GM18499 (cell line): Measurements from ENCODE around the gene NECTIN3.

Experiments used
- ATAC-seq: cut with Tn5 transposase; IDR thresholded peaks from one replicate; pipeline ENCODE4 v1.9.1; 2021; ENCODE audit warnings: moderate number of reproducible peaks; ENCODE audit not compliant: insufficient read depth, unreplicated experiment

NECTIN3 gene, protein sequence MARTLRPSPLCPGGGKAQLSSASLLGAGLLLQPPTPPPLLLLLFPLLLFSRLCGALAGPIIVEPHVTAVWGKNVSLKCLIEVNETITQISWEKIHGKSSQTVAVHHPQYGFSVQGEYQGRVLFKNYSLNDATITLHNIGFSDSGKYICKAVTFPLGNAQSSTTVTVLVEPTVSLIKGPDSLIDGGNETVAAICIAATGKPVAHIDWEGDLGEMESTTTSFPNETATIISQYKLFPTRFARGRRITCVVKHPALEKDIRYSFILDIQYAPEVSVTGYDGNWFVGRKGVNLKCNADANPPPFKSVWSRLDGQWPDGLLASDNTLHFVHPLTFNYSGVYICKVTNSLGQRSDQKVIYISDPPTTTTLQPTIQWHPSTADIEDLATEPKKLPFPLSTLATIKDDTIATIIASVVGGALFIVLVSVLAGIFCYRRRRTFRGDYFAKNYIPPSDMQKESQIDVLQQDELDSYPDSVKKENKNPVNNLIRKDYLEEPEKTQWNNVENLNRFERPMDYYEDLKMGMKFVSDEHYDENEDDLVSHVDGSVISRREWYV

DNA sequence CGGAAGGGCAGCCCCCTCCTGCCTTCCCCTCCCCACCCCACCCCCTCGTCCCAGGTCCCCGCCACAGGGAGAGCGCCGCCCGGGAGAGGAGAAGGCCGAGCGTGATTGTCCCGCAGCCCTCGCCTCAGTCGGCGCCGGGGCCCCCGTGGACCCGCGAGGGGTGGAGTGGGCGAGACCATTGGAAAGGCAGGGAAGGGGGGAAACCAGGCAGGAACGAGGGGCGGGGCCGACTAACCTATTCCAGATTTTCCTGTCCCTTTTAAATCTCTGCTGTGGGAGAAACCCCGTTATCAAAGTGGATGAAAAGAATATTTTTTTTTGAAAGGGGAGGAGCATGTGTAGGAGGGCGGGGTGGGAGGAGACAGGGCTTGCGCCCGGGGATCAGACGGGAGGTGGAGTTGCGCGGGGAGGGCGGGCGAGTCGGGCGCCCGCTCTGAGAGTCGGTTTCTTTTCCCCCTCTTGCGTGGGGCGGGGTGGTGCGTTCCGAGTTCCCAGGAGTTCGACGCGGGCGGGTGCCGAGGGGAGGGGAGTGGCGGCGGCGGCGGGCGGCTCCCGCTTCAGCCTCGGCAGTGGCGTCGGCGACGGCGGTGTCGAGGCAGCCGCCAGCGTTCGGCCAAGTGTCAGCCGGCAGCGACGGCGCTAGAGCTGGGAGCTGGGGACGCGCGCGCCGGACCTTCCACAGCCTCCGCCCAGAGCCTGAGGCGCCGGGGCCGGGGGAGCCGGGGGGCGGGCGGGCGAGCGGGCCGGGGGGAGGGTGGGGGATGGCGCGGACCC lies at the start of gene NECTIN3:
TSS of gene NECTIN3 (plus strand) at position 560 of the 774 bp plus-strand sequence. CDS start at position 762, 202 bp downstream.
- ATAC-seq, result no peak

DNA sequence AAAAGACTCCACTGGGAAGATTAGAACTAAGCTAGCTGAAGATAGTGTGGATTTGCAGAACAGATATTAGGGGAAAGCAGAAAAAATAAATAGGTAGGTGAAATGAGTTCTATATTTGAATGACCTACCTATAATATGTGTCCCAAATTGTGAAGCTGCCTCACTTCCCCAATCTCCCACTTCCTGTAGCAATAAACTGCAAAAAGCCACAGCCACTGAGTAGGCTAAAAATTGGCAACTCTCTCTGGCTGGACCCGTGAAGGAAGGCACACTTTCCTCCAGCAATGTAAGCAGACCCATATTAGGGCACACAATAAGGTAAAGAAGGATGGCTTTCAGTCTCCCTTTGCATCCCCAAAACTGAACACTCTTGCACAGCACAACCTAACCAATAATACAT lies 43.7 kb upstream of the NECTIN3 start:
- no peak for ATAC-seq

DNA sequence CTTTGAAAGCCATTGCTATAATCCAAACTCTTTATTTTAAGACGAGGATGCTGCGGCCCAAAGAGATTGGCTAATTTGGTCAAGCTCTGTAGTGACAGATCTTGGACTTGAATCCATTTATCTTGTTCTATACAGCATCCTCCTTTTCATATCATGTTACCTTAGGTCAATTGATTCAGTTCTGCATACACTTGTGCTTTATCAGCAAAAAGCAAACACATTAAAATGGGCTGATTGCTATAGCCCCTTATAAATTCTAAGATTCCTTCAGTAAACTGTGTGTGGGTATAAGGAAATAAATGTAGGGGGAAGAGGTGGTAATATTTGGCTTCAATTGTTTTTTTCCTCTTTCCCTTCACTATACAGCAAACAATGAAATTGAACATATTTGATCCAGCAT lies 40.1 kb upstream of the NECTIN3 start:
- no peak for ATAC-seq

DNA sequence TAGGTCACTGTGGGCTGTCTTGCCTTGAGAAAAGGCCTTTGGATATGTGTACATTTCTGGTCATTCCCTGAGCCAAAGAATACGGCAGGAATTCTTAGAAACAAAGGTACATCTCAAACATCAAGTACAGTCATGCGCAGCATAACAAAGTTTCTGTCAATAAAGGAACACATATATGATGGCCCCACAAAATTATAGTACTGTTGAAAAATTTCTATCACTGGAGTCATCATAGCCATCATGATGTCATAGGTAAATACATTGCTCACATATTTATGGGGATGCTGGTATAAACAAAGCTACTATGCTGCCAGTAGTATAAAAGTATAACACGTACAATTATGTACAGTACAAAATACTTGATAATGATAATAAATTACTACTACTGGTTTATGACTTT lies 38.9 kb upstream of the NECTIN3 start:
- no peak for ATAC-seq

DNA sequence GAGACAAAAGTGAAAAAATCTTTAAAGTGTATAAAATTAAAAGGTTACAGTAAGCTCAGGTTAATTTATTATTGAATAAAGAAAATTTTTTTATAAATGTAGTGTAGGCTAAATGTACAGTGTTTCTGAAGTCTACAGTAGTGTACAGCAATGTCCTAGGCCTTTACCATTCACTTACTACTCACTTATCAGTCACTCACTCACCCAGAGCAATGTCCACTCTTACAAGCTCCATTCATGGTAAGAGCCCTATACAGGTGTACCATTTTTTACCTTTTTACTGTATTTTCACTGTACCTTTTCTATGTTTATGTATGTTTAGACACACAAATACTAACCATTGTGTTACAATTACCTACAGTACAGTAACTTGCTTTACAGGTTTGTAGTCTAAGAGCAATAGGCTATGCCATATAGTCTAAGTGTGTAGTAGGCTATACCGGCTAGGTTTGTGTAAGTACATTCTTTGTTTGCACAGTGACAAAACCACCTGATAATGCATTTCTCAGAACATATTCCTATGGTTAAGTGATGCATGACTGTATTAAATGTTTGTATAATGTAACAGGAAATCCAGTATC lies 38.1 kb upstream of the NECTIN3 start:
- no peak for ATAC-seq

DNA sequence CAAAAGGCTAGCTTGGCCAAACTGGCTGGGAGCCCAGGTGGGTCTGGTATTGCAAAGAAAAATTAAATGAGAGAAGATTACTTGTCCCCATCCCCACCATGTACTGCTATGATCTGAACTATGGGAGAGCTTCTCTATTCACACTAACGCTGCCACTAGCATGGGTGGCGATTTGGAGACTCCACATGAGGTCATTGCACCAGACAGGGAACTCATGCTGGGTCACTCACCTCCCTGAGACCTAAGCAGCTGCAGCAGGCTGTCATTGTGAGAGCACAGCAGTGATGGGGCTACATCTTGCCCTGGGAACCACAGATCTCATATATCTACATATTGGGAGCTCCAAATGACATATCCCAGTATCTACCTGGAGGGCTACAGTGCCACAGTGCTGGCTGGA lies 36.3 kb upstream of the NECTIN3 start:
- ATAC-seq, result no peak

DNA sequence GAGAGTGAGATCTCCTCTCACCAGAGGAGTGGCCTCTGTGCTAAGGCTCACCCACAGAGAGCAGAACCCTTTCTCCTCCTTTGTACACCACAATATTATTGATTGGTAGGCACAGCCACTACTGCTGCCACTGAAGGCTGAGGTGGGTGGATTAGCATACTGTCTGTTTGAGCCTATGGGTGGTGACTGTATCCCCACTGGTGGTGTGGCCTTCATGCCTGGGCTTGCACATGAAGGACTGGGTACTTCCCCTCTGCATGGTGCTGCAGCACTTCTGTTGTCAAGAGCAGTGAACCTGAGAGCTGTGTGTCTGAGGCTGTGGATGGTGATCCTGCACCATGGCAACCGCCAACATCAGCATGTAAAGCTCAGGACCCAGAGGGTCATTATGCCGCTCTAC lies 35.7 kb upstream of the NECTIN3 start:
- ATAC-seq, result no peak

DNA sequence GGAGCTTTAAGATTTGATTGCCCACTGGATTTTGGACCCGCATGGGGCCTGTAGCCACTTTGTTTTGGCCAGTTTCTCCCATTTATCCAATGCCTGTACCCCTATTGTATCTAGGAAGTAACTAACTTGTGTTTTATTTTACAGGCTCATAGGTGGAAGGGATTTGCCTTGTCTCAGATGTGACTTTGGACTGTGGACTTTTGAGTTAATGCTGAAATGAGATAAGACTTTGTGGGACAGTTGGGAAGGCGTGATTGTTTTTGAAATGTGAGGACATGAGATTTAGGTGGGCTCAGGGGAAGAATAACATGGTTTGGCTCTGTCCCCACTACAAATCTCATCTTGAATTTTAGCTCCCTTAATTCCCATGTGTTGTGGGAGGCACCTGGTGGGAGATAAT lies 30.7 kb upstream of the NECTIN3 start:
- ATAC-seq, result no peak

DNA sequence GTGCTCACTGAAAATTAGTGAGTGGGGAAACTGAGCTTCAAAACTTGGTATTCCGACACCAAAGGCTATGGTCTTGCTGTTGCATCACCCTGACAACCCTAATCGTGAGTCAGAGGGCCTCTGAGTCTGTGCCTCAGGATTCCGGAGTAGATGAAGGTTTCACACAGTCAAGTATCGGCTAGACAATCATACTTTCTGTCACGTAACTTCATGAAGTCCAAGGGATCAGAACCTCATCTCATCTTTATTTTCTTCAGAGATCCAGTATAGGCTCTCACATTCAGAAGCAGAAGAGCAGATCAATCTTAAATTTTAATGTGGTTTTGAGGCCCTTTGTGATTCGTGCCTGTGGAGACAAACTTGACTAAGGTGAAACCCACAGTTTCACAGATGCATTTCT lies 26.1 kb upstream of the NECTIN3 start:
- ATAC-seq, result no peak

DNA sequence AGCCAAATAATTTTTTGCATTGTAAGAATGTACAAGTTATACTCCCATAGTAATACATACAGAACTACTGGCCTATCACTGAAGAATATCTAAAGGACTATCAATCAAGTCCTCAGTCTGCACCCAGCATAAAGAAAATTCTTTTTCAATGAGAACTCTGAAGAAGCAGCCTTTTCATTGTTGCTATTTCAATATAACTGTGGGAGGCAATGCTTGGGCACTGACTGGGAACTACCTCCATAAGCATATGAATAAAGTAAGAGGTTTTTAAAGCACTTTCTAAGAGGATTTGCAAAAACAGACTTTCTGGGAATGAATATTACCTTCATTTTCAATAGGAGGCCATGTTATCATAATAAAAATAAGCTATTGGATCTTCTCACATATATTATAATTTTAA lies 24.6 kb upstream of the NECTIN3 start:
- no peak for ATAC-seq

DNA sequence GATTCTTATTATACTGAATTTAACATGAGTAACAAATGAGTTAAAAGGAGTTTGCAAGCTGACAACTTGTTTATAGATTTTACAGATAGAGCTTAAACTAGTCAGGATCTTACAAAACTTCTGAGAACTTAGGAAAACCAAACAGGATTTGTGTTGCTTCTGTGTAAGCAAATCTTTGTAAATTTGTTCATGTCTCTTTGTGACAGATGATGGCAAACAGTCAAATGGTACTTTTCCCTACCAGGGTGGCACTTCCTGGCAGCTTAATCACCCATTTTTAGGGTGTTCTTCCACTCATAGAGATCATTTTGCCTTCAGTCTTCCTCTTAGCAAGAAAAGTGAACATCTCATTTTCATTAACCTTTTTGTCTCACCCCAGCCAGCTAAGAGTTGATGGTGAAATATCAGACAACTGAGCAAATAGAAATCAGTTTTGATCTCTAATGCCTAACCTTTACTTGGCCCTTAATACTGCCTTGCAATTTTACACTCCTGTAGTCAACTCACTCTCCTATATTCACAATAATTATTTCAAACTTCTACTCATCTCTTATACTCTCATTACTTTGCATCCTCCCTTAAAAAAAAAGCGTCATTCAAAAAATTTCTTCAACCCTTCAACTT lies 23.7 kb upstream of the NECTIN3 start:
- no peak for ATAC-seq

DNA sequence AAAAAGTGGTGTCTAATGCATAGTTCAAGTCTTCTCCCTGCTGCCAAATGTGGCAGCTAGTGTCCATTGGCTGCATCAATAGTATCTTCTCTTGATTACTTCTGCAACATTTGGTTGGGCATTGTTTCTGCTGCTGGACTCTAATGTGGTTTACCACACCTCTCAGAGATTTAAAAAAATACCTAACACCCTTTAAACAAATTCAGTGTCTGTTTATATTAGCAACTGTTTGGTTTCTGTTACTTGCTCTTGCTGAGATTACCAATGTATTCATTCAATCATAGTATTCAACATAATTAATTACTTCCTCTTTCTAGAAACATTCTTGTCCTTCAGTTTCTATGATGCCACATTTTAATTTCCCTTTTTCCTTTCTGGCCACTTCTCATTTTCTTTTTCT lies 20.3 kb upstream of the NECTIN3 start:
- no peak for ATAC-seq

DNA sequence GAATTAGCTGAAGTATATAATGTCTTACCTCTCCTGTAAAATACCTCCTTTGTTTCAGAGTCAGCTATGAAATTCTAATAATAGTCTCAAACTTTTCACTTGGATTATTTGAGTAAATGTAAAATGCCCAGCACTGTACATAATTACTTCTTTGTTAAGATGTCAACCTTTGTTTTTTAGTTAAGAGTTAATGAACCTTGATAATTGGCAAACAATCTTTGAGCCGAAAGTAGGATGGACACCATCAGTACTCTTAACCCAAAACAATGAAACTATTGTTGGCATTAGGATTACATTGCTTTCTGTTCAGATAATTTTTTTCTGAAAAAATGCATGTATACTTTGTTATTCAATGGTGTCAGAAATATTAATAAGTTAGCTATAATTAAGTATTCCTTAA lies 3.0 kb upstream of the NECTIN3 start:
- no peak for ATAC-seq

DNA sequence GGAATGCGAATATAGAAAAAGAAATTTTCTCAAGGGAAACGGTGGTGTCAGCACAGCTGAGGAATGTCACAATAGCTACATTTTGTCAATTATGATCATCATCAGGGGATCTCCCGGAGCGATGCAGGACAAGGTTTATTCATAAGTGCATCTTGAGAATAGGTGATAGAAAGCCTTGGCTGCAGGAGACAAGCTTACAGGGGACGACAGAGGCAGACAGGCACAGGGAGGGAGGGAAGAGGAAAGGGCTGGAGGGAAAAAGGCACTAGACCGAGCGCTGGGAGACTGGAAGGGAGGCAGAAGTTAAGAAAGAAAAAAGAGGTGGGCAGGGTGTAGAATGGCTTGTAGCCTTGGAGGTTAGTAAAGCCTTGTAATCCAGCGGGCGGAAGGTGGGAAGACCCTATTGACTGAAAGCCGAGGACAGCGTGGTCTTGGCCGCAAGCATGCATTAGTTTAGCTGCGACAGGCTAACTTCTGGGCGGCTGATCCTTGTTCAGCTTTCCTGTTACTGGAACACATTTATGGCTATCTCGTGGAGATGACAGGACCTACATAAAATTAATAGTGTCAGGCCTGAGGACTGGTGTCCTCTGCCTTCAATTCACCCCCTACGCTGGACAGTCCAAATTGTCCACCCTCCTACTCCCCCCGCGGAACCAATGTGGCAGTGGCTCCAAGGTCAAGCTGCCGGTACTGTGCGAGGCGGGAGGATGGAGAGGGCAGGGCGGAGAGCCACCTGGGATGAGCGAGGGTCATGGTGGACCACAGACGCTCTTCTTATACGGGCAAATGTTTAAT lies 1.4 kb upstream of the NECTIN3 start:
- ATAC-seq, result no peak

DNA sequence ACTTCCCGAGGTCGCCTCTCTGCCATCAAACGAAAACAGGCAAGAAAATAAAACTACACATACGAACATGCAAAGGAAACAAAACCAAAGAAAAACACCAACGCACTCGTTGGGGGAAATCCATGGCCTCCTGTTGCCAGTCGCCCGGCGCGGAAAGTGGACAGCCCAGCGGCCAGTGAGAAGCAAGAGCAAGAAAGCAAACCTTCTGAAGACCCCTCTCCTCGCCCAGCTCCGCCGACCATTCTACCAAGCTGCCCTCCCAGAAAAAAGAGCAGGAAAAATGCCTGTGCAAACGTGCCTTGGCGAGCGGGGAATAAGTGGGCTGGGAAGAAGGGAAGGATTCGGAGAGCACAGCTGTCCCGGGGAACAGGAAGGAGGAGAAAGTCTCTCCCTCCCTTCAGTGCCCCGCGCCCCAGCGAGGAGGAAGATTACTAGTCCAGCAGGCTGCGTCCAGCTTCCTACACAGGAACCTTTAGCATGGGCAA lies 802 bp upstream of the NECTIN3 start:
- no peak for ATAC-seq

DNA sequence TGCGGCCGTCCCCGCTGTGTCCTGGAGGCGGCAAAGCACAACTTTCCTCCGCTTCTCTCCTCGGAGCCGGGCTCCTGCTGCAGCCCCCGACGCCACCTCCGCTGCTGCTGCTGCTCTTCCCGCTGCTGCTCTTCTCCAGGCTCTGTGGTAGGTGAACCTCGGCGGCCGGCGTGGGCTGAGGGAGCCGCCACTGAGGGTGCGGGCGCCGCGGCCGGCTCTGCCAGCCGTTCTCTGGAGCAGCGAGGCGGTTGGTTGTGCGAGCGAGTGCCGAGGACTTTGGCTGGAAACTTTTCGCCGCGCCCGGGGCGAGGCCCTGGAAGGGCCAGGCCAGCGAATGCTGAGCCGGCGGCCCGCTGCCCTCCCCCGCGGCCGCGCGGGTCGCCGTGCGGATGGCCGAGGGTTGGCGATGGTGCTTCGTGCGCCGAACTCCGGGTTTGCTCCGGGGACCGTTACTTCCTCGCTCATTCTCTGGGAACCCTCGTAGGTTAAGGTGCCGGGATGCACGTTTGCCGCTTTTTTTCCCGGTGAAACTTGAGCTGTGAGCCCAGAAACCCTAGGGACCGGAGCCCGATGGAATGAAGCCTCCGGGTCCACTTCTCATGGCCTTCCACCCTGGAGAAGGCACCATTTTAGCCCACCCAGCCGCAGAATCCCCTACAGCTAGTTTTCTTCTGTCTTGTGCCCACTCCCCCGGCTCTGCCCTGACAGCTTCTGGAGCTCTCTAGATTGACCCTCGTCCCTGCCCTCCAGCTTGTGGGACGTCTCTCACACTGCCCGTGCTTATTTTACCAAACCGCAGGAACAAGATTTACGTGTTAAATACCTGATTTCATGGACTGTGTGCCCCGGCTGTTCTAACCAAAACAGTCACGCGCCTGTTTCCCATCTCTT lies 660 bp downstream of the NECTIN3 start:
- ATAC-seq, result no peak

DNA sequence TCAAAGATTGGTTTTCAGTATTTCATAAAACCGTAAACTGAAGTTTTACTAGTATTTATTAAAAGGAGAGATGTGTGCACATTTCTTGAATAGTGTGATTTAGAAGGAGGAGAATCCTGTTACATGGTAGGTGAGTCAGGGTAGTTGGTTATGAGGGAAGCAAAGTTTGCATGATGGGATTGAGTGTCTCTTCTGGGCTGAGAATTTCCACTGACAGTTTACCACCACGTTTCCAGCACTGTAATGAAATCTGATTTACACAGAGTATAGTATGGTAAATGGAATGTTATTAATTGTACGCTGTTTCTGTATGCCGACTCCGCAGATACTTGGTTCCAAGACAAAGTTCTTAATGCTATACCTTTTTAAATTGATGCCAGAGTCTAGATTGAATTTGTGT lies 1.6 kb downstream of the NECTIN3 start:
- no peak for ATAC-seq

DNA sequence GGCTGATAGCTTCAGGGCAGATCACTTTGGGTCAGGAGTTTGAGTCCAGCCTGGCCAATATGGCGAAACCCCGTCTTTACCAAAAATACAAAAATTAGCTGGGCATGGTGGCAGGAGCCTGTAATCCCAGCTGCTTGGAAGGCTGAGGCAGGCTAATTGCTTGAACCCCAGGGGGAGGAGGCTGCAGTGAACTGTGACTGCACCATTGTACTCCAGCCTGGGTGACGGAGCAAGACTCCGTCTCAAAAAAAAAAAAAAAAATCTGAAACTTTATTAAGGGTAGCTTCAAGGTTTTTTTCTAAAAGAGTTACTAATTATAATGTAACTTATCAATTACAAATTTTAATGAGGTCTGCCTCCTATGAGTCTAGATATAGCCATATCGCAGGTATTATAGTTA lies 5.1 kb downstream of the NECTIN3 start:
- ATAC-seq, result no peak

DNA sequence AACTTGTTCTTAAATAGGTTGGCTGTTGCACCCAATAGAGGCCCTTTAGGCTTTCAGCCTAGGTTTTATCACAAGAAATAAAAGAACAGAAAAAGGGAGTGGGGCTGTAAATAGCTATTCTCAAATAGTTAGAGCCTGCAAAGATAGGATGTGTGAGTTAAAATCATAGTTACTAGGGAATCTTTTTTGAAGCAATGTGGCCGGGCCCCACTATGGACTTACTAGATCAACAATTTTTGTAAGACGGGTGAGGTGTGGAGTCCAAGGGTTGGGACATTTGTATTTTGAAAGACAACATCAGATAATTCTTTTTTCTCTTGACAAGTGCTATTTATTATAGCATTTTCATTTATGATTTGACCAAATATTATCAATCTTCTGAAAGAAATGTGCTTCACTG lies 5.8 kb downstream of the NECTIN3 start:
- ATAC-seq, result no peak
